T-helper 2 cell (primary cell): ENCODE measurements around the gene PIGN.
A peak's percentile ranks its signal among the peaks of the same experiment; 100 is the strongest.

Experiments used
- DNase-seq, 5 experiments: peaks; one replicate each; pipeline versions ENCODE4 v3.0.0 to v3.0.0-alpha.2; 2012 to 2022

PIGN gene

GRCh38 chr18:62109676-62110075, 77.2 kb downstream of the PIGN start:
- DNase-seq: no peak

GRCh38 chr18:62107881-62108280, 79.0 kb downstream of the PIGN start:
- DNase-seq: no peak

DNA sequence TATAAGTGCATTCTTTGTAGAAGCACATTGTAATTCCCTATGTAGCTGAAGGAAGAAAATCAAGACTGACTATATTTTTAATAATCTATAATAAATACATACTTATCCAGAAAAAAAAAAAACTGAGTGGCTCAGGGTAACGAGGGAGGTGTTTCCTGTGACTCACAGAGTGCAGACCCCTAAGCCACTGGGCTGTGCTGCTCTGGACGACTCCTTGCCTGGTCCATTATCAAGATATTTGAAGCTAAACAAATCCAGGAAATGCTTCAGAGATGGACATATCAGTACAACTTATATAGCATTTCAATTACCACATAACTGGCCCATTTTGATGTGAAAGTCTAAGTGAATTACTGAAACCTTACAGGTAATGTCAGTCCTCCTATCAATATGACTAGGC, 80.6 kb downstream of the PIGN start:
- DNase-seq: no peak

DNA sequence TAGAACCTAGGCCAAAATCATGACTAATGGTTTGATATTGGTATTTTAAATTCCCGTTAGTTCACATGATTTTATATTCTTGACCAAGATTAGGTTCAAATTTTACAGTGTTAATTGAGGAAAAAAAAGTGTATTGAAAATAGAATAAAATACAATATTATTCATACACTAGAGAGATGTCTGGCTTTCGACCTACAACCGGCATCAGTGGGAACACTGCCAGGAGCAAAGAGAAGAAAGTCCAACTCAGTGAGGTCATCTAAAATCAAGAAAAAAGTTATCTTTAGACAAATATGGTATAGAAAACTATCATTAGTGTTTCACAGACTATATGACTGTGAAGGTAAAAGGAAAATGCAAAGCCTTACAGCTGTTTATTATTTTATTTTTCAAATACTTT, 81.5 kb downstream of the PIGN start:
- DNase-seq: no peak

GRCh38 chr18:62102221-62102620, 84.6 kb downstream of the PIGN start:
- peak in 1 of 5 experiments; percentile 72 for DNase-seq

DNA sequence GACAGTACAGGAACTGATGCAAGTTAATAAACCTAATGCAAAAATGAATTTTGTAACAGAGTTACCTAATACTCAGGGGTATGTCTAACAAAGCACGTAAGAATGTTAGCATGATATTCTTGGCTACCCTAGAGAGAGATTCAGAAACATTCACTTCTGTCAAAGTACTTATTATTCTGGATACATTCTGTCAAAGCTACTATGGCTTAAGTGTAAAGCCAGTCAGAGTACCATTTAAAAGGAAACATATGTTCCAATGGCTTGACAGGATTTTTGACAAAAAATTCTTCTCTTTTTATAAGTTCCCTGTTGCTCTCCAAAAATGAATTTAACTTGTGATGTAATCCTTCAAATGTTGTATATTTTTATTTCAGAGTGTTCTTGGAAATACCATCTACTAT, 85.5 kb downstream of the PIGN start:
- DNase-seq: no peak

GRCh38 chr18:62098960-62099359, 87.9 kb downstream of the PIGN start:
- no peak for DNase-seq

GRCh38 chr18:62097698-62098097, 89.2 kb downstream of the PIGN start:
- DNase-seq: no peak

DNA sequence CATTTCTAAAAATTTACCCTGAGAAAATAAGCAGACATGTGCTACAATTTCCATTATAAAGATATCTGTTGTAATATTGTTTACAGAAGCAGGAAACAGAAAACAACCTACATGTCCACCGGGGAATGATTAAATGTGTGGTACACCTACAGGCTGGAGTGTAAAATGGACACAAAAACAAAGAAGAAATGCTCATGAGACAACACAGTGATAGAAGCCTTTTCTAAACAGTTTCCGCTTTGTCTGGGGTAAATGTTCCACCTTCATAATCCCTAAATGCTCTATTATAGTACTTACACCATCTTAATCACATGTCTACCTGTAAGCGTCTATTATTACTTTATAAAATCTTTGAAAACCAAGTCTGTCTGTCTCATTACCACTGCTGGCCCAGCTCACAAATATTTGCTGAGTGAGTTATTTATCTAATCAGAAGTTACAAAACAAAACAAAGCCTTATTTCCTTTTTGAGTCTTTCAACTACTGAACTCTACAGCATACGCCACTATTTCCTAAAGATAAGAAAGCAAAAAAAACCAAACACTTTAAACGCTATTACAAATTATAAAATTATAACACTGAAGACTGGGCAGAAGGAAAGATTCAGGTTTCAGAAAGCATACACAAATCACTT, 95.3 kb downstream of the PIGN start:
- DNase-seq: no peak

DNA sequence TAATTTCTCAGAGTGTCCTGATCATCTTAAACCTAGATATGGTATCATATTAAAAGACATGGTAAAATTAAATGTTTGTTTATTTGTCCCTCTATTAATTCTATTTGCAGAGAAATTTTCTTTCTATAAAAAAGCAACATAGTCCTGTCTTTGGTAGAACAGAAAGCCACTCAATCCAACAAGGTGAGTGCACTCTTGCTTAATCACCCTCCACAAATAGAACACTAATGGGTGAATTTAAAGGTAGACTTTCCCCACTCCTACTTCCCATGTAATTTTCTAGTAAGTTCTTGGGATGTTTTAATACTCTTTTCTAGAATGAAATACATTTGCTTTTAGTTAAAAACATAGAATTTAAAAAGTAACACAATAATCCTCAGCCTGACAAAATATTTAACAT, 97.7 kb downstream of the PIGN start:
- DNase-seq: no peak

- no peak for DNase-seq
Observed at GRCh38 chr18:62088156-62088555, 98.7 kb downstream of the PIGN start.

GRCh38 chr18:62085756-62086155, 101.1 kb downstream of the PIGN start:
- no peak for DNase-seq

DNA sequence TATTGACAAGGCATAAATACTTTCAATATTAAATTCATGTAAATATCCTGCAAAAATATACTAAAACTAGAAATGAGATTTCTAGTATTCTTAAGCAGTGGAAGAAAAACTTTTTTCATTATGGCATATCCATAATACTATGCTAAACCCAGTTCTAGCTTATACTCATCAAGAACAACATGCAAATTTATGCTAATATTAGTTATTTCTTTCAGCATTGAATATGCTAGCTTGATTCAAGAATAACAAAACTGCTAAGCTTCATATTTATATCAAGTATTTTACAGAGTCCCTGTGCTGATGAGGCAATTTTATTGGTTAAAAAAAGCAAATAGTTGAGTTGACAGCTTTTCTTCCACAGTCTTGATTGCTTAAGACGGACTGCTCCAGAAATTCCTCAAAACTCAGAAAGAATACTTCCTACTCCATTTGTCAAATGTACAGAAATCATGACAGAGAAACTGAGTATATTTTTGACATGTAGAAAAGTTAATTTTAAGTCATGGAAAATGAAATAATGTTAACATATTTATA, 105.0 kb downstream of the PIGN start:
- DNase-seq: no peak

GRCh38 chr18:62081248-62081647, 105.6 kb downstream of the PIGN start:
- DNase-seq: no peak

- DNase-seq: no peak
Observed at GRCh38 chr18:62080172-62080900, 106.5 kb downstream of the PIGN start.

- no peak for DNase-seq
Observed at GRCh38 chr18:62073461-62074281, 113.2 kb downstream of the PIGN start.

DNA sequence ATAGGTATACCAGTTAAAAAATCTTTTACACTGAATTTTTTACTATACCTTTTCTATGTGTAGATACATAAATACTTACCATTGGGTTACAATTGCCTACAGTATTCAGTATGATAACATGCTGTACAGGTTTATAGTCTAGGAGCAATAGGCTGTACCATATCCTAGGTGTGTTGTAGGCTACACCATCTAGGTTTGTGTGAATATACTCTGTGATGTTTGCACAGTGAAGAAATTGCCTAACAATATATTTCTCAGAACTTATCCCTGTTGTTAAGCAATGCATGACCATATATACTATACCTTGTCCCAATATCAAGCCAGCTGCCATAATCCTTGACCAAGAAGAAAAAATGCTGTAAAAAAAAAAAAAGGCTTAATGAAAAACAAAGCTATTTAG, 114.5 kb downstream of the PIGN start:
- DNase-seq: no peak

DNA sequence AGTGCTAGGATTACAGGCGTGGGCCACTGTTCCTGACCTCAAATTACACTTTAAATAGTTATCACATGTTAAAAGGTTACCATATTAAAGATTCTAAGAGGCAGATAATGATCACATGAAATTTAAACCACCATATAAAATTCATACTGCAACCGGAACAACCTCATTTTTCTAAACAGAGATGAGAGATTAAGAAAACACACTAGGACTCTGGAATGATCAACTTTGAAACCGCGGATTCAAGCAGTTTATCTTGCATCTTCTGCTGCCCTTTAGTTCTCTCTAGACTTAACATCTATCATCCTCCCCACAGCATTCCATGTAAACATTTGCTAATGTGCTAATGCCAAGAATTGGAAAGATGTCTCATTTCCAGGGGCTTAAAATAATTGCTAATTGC, 115.8 kb downstream of the PIGN start:
- DNase-seq: no peak

DNA sequence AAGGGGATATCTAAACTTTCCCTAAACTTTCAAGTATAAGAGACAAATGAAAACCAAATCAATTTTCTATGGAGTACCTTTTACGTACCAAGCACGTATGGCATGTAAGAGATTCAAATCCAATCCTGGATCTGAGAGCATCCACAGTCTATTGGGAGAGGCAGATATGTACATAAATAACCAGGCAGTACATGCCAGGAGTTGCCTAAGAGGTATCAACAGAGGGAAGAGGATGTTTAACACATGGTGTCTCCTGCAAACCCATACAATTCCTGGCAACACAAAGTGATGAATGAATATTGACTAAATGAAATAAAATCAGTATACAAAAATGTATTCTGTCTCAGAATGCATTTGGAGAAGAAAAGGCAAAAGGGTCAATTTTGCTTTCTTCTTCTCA, 116.6 kb downstream of the PIGN start:
- DNase-seq: no peak

- DNase-seq: no peak
Observed at GRCh38 chr18:62069556-62069955, 117.3 kb downstream of the PIGN start.

DNA sequence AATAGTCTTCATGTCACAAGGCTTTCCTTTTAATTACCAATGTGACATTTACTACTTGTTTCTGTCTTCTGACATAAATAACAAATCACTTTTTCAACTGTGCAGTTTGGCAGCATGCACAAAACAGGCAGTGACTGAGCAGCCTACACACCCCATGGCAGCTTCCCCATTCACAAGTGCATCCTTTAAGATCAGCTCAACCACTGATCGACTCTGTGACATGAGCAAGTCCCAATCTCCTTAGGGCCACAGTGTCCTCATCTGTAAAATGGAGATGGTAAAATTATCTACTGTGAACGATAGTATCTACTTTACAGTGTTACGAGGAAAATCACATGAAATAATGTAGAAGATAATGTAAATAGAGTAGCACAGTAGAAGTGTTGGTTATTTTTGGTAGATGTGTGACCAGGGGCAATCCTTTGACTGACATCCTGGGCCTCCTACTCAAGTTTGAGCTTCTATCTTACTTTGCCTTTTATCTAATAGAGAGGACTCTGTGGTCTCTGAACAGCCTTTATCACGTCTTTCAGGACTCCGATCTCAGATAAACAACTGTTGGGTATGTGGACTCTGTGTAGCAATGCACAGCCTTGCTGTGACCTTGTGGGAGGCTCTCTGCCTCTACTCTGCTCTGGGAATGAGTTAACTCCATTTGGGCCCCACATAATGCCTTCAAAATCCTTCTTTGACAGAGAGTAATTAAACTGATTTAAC, 120.6 kb downstream of the PIGN start:
- no peak for DNase-seq

- no peak for DNase-seq
Observed at GRCh38 chr18:62064361-62064760, 122.5 kb downstream of the PIGN start.
